ENCODE results near the gene AHDC1. TPM values are rescaled to one million over a fixed set of nuclear protein-coding genes. Genes with fewer than 3 reads are reported as not detected.
"Not testable (repeated sequence)": the region's sequence is repeated elsewhere in the genome, so short reads cannot be mapped to it uniquely, and the experiment has no call there.

AHDC1 gene
- polyA plus RNA-seq, 1 donor from 2014 or later, result 5.3 TPM

- no peaks in the 10 kb centered on the region for H3K79me2 ChIP-seq (replicated peaks; ENCODE audit: insufficient read depth, low read length)
- H3K4me2 ChIP-seq (ENCODE audit: low read length), result no peak overlapping the region
- no peak for TF ChIP-seq RAD21 (conservative IDR thresholded peaks at IDR 0.05)
- TF ChIP-seq POLR2AphosphoS5 (IDR thresholded peaks at IDR 0.05), result no peak
- TF ChIP-seq EZH2 (IDR thresholded peaks at IDR 0.05; ENCODE audit: borderline replicate concordance, insufficient read depth, low read length, poor library complexity, severe bottlenecking), result no peak
- no peak overlapping the region for H3K9ac ChIP-seq (ENCODE audit: low read length)
- no peak overlapping the region for H3K27ac ChIP-seq (ENCODE audit: low read length)
- no peaks in the 10 kb centered on the region for H3K36me3 ChIP-seq (ENCODE audit: insufficient read depth, low read length)
- no peaks in the 10 kb centered on the region for H3K9me3 ChIP-seq (ENCODE audit: low read length)
- no peaks in the 10 kb centered on the region for H3F3A ChIP-seq (ENCODE audit: insufficient read depth, low read length, poor library complexity, severe bottlenecking)
- H4K20me1 ChIP-seq (ENCODE audit: insufficient read depth), result no peaks in the 10 kb centered on the region
- no peaks in the 10 kb centered on the region for H3K27me3 ChIP-seq (ENCODE audit: insufficient read depth, low read depth, low read length)
- H2AFZ ChIP-seq (ENCODE audit: low read depth, low read length), result no peak overlapping the region
- no peak overlapping the region for H3K4me3 ChIP-seq (ENCODE audit: low read length)
- H3K9me2 ChIP-seq (ENCODE audit: insufficient read depth, low read length), result no peaks in the 10 kb centered on the region
These were observed 18.9 kb upstream of the AHDC1 start for GRCh38 chr1:27622828-27623227.

GRCh38 chr1:27621051-27621920 lies 17.3 kb upstream of the AHDC1 start:
- Histone ChIP-seq H4K20me1 (ENCODE audit: insufficient read depth) (no peaks in the 10 kb centered on the region), H3K27me3 (ENCODE audit: insufficient read depth, low read depth, low read length) (no peaks in the 10 kb centered on the region), H3K36me3 (ENCODE audit: insufficient read depth, low read length) (no peaks in the 10 kb centered on the region), H2AFZ (ENCODE audit: low read depth, low read length) (no peak overlapping the region), H3K9ac (ENCODE audit: low read length) (no peak overlapping the region), H3K9me2 (ENCODE audit: insufficient read depth, low read length) (no peaks in the 10 kb centered on the region), H3K4me2 (ENCODE audit: low read length) (no peak overlapping the region), H3F3A (ENCODE audit: insufficient read depth, low read length, poor library complexity, severe bottlenecking) (no peaks in the 10 kb centered on the region), H3K27ac (ENCODE audit: low read length) (no peak overlapping the region), H3K9me3 (ENCODE audit: low read length) (no peaks in the 10 kb centered on the region), H3K4me3 (ENCODE audit: low read length) (no peak overlapping the region), H3K79me2 (replicated peaks; ENCODE audit: insufficient read depth, low read length) (no peaks in the 10 kb centered on the region)
- TF ChIP-seq POLR2AphosphoS5 (IDR thresholded peaks at IDR 0.05), result no peak
- no peak for TF ChIP-seq SMC3 (conservative IDR thresholded peaks at IDR 0.05; ENCODE audit: poor library complexity)
- TF ChIP-seq CTCF (IDR thresholded peaks at IDR 0.05; ENCODE audit: poor library complexity, severe bottlenecking), result no peak
- no peak for TF ChIP-seq RAD21 (conservative IDR thresholded peaks at IDR 0.05)
- TF ChIP-seq EZH2 (IDR thresholded peaks at IDR 0.05; ENCODE audit: borderline replicate concordance, insufficient read depth, low read length, poor library complexity, severe bottlenecking), result no peak
- no peak for TF ChIP-seq EP300 (conservative IDR thresholded peaks at IDR 0.05; ENCODE audit: poor library complexity, severe bottlenecking)
- no peak for TF ChIP-seq REST (IDR thresholded peaks at IDR 0.05; ENCODE audit: borderline replicate concordance)
- TF ChIP-seq TAF1 (IDR thresholded peaks at IDR 0.05; ENCODE audit: low read depth), result no peak
- no peak for TF ChIP-seq MXI1 (conservative IDR thresholded peaks at IDR 0.05; ENCODE audit: poor library complexity, severe bottlenecking)

- H3K27ac ChIP-seq (ENCODE audit: low read length); H4K20me1 ChIP-seq (ENCODE audit: insufficient read depth); H3K36me3 ChIP-seq (ENCODE audit: insufficient read depth, low read length); H3K9ac ChIP-seq (ENCODE audit: low read length); H3K9me3 ChIP-seq (ENCODE audit: low read length); H3F3A ChIP-seq (ENCODE audit: insufficient read depth, low read length, poor library complexity, severe bottlenecking); H3K4me2 ChIP-seq (ENCODE audit: low read length); H3K9me2 ChIP-seq (ENCODE audit: insufficient read depth, low read length); H2AFZ ChIP-seq (ENCODE audit: low read depth, low read length); H3K4me3 ChIP-seq (ENCODE audit: low read length); H3K79me2 ChIP-seq (replicated peaks; ENCODE audit: insufficient read depth, low read length); H3K27me3 ChIP-seq (ENCODE audit: insufficient read depth, low read depth, low read length): not testable (repeated sequence)
These were observed 16.0 kb upstream of the AHDC1 start for GRCh38 chr1:27619782-27620438.

Measured in neural cell (in vitro differentiated cells).